GM20000 (cell line): Measurements from ENCODE around the gene SP140L.
A peak's percentile ranks its signal among the peaks of the same experiment; 100 is the strongest.

ENCODE experiments used
- DNase-seq: peaks from one replicate; pipeline ENCODE4 v3.0.0; 2012; ENCODE audit warnings: low spot score
- TF ChIP-seq, protein P1 (sequence below): IDR thresholded peaks from 2 replicates; pipeline ENCODE4 v1.5.1; 2012; ENCODE audit warnings: mild to moderate bottlenecking, control low read depth; ENCODE audit errors: extremely low read depth, missing control alignments

Gene SP140L

DNA sequence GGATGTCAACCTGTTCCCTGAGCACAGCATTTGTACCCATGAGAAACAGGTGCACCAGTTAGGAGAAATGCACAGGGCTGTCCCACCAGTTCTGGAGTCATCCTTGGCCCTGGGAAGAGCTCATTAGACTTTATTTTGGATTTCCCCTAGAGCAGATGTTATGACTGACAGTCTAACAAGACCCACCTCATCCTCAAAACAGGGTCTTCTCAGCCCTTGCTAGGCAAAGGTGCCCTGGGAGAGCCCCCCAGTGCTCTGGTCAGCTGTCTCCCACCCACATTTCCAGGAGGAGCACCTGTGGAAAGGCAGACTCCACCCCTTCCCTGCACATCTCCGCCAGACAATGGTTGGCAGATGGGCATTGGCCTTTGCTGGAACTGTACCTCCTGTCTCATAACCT is 83.3 kb downstream of the SP140L start:
- no peak for DNase-seq
- TF ChIP-seq, protein P1, sequence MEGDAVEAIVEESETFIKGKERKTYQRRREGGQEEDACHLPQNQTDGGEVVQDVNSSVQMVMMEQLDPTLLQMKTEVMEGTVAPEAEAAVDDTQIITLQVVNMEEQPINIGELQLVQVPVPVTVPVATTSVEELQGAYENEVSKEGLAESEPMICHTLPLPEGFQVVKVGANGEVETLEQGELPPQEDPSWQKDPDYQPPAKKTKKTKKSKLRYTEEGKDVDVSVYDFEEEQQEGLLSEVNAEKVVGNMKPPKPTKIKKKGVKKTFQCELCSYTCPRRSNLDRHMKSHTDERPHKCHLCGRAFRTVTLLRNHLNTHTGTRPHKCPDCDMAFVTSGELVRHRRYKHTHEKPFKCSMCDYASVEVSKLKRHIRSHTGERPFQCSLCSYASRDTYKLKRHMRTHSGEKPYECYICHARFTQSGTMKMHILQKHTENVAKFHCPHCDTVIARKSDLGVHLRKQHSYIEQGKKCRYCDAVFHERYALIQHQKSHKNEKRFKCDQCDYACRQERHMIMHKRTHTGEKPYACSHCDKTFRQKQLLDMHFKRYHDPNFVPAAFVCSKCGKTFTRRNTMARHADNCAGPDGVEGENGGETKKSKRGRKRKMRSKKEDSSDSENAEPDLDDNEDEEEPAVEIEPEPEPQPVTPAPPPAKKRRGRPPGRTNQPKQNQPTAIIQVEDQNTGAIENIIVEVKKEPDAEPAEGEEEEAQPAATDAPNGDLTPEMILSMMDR = no peak

DNA sequence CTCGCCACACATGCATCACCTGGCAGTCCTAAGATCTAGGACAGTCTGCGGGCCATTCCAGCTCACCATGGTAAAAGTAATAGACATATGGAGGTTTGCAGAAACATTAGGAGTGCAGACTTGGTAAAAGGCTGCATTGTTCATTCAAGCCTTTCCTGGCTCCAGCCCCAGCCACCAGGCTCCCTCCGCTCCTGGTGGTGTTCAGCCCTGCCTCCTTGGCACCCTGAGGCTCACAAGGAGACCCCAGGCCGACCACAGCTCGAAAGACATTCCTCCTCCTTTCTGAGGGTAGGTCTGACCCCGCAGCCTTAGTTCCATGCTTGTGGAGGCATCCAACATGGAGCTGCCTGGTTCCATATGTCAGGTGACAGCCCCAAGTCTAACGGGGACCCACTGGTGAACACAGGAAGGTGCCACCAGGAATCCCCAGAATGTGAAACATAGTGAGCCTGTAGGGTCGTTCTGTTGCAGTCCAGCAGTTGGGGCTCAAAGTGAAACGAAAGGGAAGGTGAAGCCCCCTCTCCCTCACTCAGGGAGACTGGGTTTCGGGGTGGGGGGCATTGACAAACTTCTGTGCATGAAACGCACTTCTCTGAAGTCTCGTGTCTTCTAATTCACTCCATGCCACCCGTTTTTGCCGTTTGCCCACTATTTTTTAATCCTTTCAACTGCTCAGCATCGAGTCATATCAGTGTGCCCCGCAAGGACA is 84.0 kb downstream of the SP140L start:
- DNase-seq = peak; percentile 40
- TF ChIP-seq, protein P1 = no peak

- peak; percentile 82 for DNase-seq
- TF ChIP-seq, protein P1 = no peak
Observed at GRCh38 chr2:230411570-230412370, 84.8 kb downstream of the SP140L start.

- no peak for DNase-seq
- TF ChIP-seq, protein P1 = no peak
Observed at GRCh38 chr2:230412371-230412711, 85.3 kb downstream of the SP140L start.

DNA sequence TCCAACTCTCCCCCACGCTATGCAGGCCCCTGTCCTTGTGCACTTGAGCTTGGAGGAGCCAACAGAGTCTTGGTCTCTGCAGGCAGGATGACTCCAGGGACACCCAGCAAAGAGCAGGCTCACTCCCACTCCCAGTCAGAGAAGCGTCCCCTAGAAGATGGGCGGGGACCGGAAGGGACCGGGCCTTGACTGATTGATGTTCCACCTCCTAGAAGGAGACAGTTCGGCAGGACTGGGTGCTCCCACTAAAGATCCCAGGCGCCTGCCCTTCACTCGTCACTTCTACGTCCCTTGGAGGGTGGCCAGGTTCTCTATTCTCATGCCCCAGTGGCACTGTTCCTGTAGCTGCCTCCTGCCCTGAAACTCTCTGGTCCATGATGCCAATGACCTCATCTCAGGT is 85.9 kb downstream of the SP140L start:
- TF ChIP-seq, protein P1 = no peak
- no peak for DNase-seq

DNA sequence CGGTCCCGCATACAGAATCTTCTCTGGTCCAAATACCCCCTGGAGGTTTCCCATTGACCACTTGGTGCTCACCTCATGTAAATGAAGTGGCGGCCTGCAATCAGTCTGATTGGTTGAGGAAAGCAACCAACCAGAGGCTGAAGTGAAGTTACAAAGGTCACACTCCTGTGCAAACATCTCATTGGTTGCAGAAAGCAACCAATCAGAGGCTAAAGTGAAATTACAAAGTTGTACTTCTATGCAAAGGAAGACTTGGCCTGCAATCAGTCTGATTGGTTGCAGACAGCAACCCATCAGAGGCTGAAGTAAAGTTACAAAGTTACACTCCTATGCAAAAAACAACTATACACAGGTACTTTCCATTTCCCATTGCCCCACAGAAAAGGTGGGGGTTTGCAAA is 86.5 kb downstream of the SP140L start:
- DNase-seq = no peak
- TF ChIP-seq, protein P1 = no peak

DNA sequence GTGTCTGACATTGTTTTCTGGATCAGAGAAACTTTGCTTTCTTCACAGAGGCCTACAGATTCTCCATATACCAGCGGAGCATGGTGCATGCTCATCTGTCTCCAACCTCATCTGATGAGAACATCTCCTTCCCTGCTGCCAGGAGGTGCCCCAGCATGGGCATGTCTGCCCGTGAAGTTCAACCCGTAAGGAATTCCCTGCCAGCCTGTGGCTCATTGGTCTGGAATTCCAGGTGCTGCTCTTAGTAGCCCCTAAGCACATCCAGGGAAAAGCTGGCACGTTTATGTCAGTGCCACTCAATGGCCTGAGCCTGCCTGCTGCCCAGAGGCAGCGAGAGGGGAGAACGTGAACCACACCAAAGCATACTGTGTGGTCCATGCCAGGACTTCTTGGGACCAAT is 87.3 kb downstream of the SP140L start:
- TF ChIP-seq, protein P1 = no peak
- no peak for DNase-seq
